ENCODE measurements around the gene PCBP3. TPM values are rescaled to one million over a fixed set of nuclear protein-coding genes. Genes with fewer than 3 reads are reported as not detected.

The PCBP3 gene
- total RNA-seq, 1 donor from 2014 or later: 3.8 TPM

- Histone ChIP-seq H3K27me3 (peaks cover 4% of the 10 kb centered on the region), H3K4me3 (no peak overlapping the region), H3K4me1 (no peaks in the 10 kb centered on the region), H3K27ac (no peak overlapping the region), H3K9me3 (no peaks in the 10 kb centered on the region), H3K36me3 (no peaks in the 10 kb centered on the region)
- intact Hi-C loops (cut with DNase I): no loop called here
- DNase-seq: no peak
- TF ChIP-seq CTCF (IDR thresholded peaks at IDR 0.05): no peak
- no peak for ATAC-seq
Observed at GRCh38 chr21:45943630-45944540, 300.4 kb downstream of the PCBP3 start.

- no peak for DNase-seq
- no peaks in the 10 kb centered on the region for H3K4me1 ChIP-seq
Observed at GRCh38 chr21:45944601-45945000, 301.1 kb downstream of the PCBP3 start.

GRCh38 chr21:45945066-45945867 lies 301.7 kb downstream of the PCBP3 start:
- intact Hi-C loops (cut with DNase I): no loop called here
- no peaks in the 10 kb centered on the region for H3K9me3 ChIP-seq
- H3K36me3 ChIP-seq: no peaks in the 10 kb centered on the region
- TF ChIP-seq CTCF (IDR thresholded peaks at IDR 0.05): no peak
- H3K27ac ChIP-seq: no peak overlapping the region
- peaks cover 4% of the 10 kb centered on the region for H3K4me1 ChIP-seq
- peaks cover 4% of the 10 kb centered on the region for H3K27me3 ChIP-seq
- DNase-seq (no peak), ATAC-seq (no peak)
- H3K4me3 ChIP-seq: no peak overlapping the region

More at GRCh38 chr21:45944601-45945000, 301.1 kb downstream of the PCBP3 start:
- Histone ChIP-seq H3K4me3 (no peak overlapping the region), H3K27me3 (peaks cover 4% of the 10 kb centered on the region), H3K27ac (no peak overlapping the region), H3K9me3 (no peaks in the 10 kb centered on the region), H3K36me3 (no peaks in the 10 kb centered on the region)
- TF ChIP-seq CTCF (IDR thresholded peaks at IDR 0.05): no peak
- ATAC-seq: no peak
- intact Hi-C loops (cut with DNase I): no loop called here

- no peak for TF ChIP-seq CTCF (IDR thresholded peaks at IDR 0.05)
- H3K4me1 ChIP-seq: peaks cover 4% of the 10 kb centered on the region
- H3K36me3 ChIP-seq: no peaks in the 10 kb centered on the region
- ATAC-seq (no peak), DNase-seq (no peak)
- no peak overlapping the region for H3K4me3 ChIP-seq
- no peak overlapping the region for H3K27ac ChIP-seq
- intact Hi-C loops (cut with DNase I): no loop called here
- H3K27me3 ChIP-seq: peaks cover 7% of the 10 kb centered on the region
- no peaks in the 10 kb centered on the region for H3K9me3 ChIP-seq
Observed at GRCh38 chr21:45945868-45946210, 302.3 kb downstream of the PCBP3 start.

- no peak for TF ChIP-seq CTCF (IDR thresholded peaks at IDR 0.05)
- no peak overlapping the region for H3K4me3 ChIP-seq
- H3K4me1 ChIP-seq: peaks cover 4% of the 10 kb centered on the region
- H3K36me3 ChIP-seq: no peaks in the 10 kb centered on the region
- intact Hi-C loops (cut with DNase I): no loop called here
- H3K27ac ChIP-seq: no peak overlapping the region
- H3K27me3 ChIP-seq: peaks cover 8% of the 10 kb centered on the region
- DNase-seq: no peak
- H3K9me3 ChIP-seq: no peaks in the 10 kb centered on the region
- no peak for ATAC-seq
Observed at GRCh38 chr21:45947296-45947695, 303.8 kb downstream of the PCBP3 start.
